Measurements from ENCODE around the gene METTL13. TPM values are rescaled to one million over a fixed set of nuclear protein-coding genes. Genes with fewer than 3 reads are reported as not detected.

METTL13 gene
- total and polyA plus RNA-seq, 2 of the 4 experiments (the other 2 are of a cell fraction), result 25.1 to 26.3 TPM

DNA sequence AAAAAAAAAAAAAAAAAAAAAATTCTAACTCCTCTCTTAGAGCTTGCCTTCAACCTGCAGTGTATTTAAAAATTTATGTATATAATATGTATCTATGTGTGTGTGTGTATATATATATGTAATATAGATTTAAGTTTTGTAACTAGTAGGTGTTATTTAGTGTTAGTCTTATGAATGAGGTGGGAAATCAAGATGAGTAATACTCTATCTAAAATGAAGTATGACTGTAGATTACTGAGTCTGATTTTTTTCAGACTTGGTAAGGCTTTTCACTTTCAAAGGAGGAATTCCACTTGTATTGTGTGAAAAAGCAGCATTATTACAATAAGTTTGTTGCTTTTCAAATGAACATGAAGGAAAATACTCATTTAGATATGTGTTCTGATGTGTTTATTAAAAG lies 54.4 kb downstream of the METTL13 start:
- Histone ChIP-seq H3K27ac (ENCODE audit: insufficient read depth, low read length) (no peak overlapping the region), H3K9me1 (ENCODE audit: insufficient read depth, low read length) (no peaks in the 10 kb centered on the region), H3K9ac (ENCODE audit: low read depth, low read length) (no peak overlapping the region), H3K4me3 (ENCODE audit: insufficient read depth, low read depth, low read length) (no peak overlapping the region), H3K4me2 (ENCODE audit: low read depth, low read length) (no peak overlapping the region), H4K8ac (ENCODE audit: low read depth in 2 of 2, low read length in 2 of 2) (no peak overlapping the region), H2AFZ (replicated peaks; ENCODE audit: low read length, poor library complexity) (no peak overlapping the region), H3K36me3 (ENCODE audit: control insufficient read depth, insufficient read depth, low read length) (no peaks in the 10 kb centered on the region), H3K79me1 (ENCODE audit: low read depth in 1 of 2, low read length in 2 of 2) (no peaks in the 10 kb centered on the region), H3K56ac (ENCODE audit: extremely low read depth, insufficient read depth, low read length) (no peak overlapping the region), H2AK9ac (replicated peaks; ENCODE audit: low read depth, low read length, poor library complexity) (no peak overlapping the region), H3K4ac (ENCODE audit: low read depth, low read length) (no peak overlapping the region), H2AK5ac (ENCODE audit: low read depth, low read length) (no peak overlapping the region), H3K14ac (replicated peaks; ENCODE audit: low read depth, low read length) (no peak overlapping the region), H2BK20ac (ENCODE audit: low read depth, low read length) (no peak overlapping the region), H3K4me1 (ENCODE audit: control insufficient read depth, insufficient read depth, low read length) (no peaks in the 10 kb centered on the region; the same call in 1 of the 2 replicates), H2BK5ac (ENCODE audit: low read depth, low read length, poor library complexity, severe bottlenecking) (no peak overlapping the region), H4K5ac (ENCODE audit: low read depth, low read length) (no peak overlapping the region), H3K9me3 (ENCODE audit: control insufficient read depth, insufficient read depth, low read length) (0 out of 2 replicates have a peak, but pooled peaks cover 2% of the 10 kb centered on the region), H2BK15ac (ENCODE audit: low read depth, low read length) (no peak overlapping the region), H3K18ac (ENCODE audit: low read depth, low read length) (no peak overlapping the region), H4K20me1 (ENCODE audit: insufficient read depth, low read length) (no peaks in the 10 kb centered on the region), H3K27me3 (ENCODE audit: control insufficient read depth, insufficient read depth, low read length) (peaks cover 5% of the 10 kb centered on the region), H4K91ac (ENCODE audit: insufficient read depth, low read depth, low read length) (no peak overlapping the region), H2BK120ac (ENCODE audit: low read depth, low read length) (no peak overlapping the region), H3K23ac (ENCODE audit: low read depth, low read length) (no peak overlapping the region)
- ATAC-seq (ENCODE audit: low read depth) (no peak), DNase-seq (no peak)
- CTCF ChIA-PET, result no interaction called here
- TF ChIP-seq RCOR1 (IDR thresholded peaks at IDR 0.05; ENCODE audit: insufficient replicate concordance, low read length) (no peak), CEBPB (IDR thresholded peaks at IDR 0.05; ENCODE audit: low read depth, low read length) (no peak), RAD21 (IDR thresholded peaks at IDR 0.05; ENCODE audit: low read length) (no peak), BHLHE40 (IDR thresholded peaks at IDR 0.05; ENCODE audit: low read depth, low read length) (no peak), POLR2A (IDR thresholded peaks at IDR 0.05; ENCODE audit: low read depth, low read length) (no peak), MAFK (IDR thresholded peaks at IDR 0.05; ENCODE audit: low read depth, low read length) (no peak), NFE2L2 (IDR thresholded peaks at IDR 0.05; ENCODE audit: low read depth, low read length) (no peak)
- TF ChIP-seq, protein P1, sequence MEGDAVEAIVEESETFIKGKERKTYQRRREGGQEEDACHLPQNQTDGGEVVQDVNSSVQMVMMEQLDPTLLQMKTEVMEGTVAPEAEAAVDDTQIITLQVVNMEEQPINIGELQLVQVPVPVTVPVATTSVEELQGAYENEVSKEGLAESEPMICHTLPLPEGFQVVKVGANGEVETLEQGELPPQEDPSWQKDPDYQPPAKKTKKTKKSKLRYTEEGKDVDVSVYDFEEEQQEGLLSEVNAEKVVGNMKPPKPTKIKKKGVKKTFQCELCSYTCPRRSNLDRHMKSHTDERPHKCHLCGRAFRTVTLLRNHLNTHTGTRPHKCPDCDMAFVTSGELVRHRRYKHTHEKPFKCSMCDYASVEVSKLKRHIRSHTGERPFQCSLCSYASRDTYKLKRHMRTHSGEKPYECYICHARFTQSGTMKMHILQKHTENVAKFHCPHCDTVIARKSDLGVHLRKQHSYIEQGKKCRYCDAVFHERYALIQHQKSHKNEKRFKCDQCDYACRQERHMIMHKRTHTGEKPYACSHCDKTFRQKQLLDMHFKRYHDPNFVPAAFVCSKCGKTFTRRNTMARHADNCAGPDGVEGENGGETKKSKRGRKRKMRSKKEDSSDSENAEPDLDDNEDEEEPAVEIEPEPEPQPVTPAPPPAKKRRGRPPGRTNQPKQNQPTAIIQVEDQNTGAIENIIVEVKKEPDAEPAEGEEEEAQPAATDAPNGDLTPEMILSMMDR (conservative IDR thresholded peaks at IDR 0.05; ENCODE audit: low read depth, low read length), result no peak
- TF ChIP-seq, protein P2, sequence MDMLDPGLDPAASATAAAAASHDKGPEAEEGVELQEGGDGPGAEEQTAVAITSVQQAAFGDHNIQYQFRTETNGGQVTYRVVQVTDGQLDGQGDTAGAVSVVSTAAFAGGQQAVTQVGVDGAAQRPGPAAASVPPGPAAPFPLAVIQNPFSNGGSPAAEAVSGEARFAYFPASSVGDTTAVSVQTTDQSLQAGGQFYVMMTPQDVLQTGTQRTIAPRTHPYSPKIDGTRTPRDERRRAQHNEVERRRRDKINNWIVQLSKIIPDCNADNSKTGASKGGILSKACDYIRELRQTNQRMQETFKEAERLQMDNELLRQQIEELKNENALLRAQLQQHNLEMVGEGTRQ (IDR thresholded peaks at IDR 0.05; ENCODE audit: low read depth, low read length), result no peak
- dilution Hi-C loops (cut with HindIII; ENCODE audit: low sequenced_read_pairs, unreplicated experiment), result no loop called here
- POLR2A ChIA-PET (ENCODE audit: unreplicated experiment), result interaction anchor here (0.6 to 0.7 kb wide), 2 partner anchors 11 to 18 kb away, joined by 7 to 8 read pairs; no protein-coding TSS in a partner anchor
- intact Hi-C loops (cut with micrococcal nuclease), result no loop called here
- no TSS peak for BruUV-seq (replicated peaks)
- in situ Hi-C loops (cut with MboI; ENCODE audit: low sequenced_read_pairs), result no loop called here
